GM12878 (cell line): ENCODE measurements around the gene DRAXIN.

ENCODE experiments used
- BHLHE40 ChIP-seq, 2 experiments: fragments of 450-650 bp in 1 of 2; IDR thresholded peaks; 2 replicates each; pipeline ENCODE4 v1.6.1; 2011 to 2017; ENCODE audit warnings: low read depth in 2 of 2, borderline replicate concordance in 1 of 2, improper control_type of control experiment in 1 of 2, low read length in 1 of 2, mild to moderate bottlenecking in 1 of 2
- DPF2 ChIP-seq: fragments of 450-650 bp; IDR thresholded peaks from 2 replicates; pipeline ENCODE4 v1.6.1; 2017; ENCODE audit warnings: mild to moderate bottlenecking
- ETV6 ChIP-seq, 2 experiments: fragments of 450-650 bp in 1 of 2; IDR thresholded peaks in 1 of 2; conservative IDR thresholded peaks in 1 of 2; 2 replicates each; pipeline ENCODE4 v1.6.1; 2014; ENCODE audit warnings: antibody characterized with exemption in 1 of 2, borderline replicate concordance in 1 of 2, low read depth in 1 of 2, mild to moderate bottlenecking in 1 of 2, moderate library complexity in 1 of 2
- FOXK2 ChIP-seq: fragments of 450-650 bp; IDR thresholded peaks from 2 replicates; pipeline ENCODE4 v1.6.1; 2017; ENCODE audit warnings: mild to moderate bottlenecking, moderate library complexity
- KDM1A ChIP-seq: fragments of 200-600 bp; sonication (generic); IDR thresholded peaks from 2 replicates; pipeline ENCODE4 v1.6.1; 2016; ENCODE audit warnings: borderline replicate concordance
- MAX ChIP-seq: IDR thresholded peaks from 2 replicates; pipeline ENCODE4 v1.6.1; 2012; ENCODE audit warnings: low read depth, low read length, improper control_type of control experiment
- MXI1 ChIP-seq: fragments of 150-350 bp; IDR thresholded peaks from 2 replicates; pipeline ENCODE4 v1.6.1; 2011; ENCODE audit warnings: low read depth, mild to moderate bottlenecking, inconsistent platforms, low read length, improper control_type of control experiment
- POLR2AphosphoS5 ChIP-seq: IDR thresholded peaks from 2 replicates; pipeline ENCODE4 v1.6.1; 2011; ENCODE audit warnings: mild to moderate bottlenecking, low read length, inconsistent platforms
- RCOR1 ChIP-seq: conservative IDR thresholded peaks from 2 replicates; pipeline ENCODE4 v1.6.1; 2012; ENCODE audit warnings: low read depth, low read length, improper control_type of control experiment
- SUZ12 ChIP-seq: fragments of 200-600 bp; sonication (generic); IDR thresholded peaks from one replicate; pipeline ENCODE4 v1.6.1; 2018; ENCODE audit warnings: antibody characterized with exemption, mild to moderate bottlenecking; ENCODE audit not compliant: unreplicated experiment
- ZNF622 ChIP-seq: fragments of 450-650 bp; IDR thresholded peaks from 2 replicates; pipeline ENCODE4 v1.6.1; 2017; ENCODE audit warnings: mild to moderate bottlenecking, inconsistent platforms
- TF ChIP-seq, protein P1 (sequence below), 3 experiments: IDR thresholded peaks in 2 of 3; conservative IDR thresholded peaks in 1 of 3; 2 replicates each; pipeline ENCODE4 v1.5.1; 2011; ENCODE audit warnings: low read depth in 3 of 3, low read length in 3 of 3, mild to moderate bottlenecking in 3 of 3, control low read depth in 2 of 3, moderate library complexity in 2 of 3, inconsistent platforms in 1 of 3, mixed read lengths in 1 of 3; ENCODE audit not compliant: control insufficient read depth in 2 of 3, insufficient read depth in 1 of 3; ENCODE audit errors: extremely low read depth in 1 of 3

GRCh38 chr1:11701551-11701961 lies 10.0 kb downstream of the DRAXIN start:
- TF ChIP-seq MAX = no peak
- TF ChIP-seq RCOR1 = no peak
- TF ChIP-seq MXI1 = no peak
- no peak for TF ChIP-seq KDM1A
- TF ChIP-seq DPF2 = no peak
- no peak for TF ChIP-seq ZNF622
- TF ChIP-seq, protein P1, sequence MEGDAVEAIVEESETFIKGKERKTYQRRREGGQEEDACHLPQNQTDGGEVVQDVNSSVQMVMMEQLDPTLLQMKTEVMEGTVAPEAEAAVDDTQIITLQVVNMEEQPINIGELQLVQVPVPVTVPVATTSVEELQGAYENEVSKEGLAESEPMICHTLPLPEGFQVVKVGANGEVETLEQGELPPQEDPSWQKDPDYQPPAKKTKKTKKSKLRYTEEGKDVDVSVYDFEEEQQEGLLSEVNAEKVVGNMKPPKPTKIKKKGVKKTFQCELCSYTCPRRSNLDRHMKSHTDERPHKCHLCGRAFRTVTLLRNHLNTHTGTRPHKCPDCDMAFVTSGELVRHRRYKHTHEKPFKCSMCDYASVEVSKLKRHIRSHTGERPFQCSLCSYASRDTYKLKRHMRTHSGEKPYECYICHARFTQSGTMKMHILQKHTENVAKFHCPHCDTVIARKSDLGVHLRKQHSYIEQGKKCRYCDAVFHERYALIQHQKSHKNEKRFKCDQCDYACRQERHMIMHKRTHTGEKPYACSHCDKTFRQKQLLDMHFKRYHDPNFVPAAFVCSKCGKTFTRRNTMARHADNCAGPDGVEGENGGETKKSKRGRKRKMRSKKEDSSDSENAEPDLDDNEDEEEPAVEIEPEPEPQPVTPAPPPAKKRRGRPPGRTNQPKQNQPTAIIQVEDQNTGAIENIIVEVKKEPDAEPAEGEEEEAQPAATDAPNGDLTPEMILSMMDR (IDR thresholded peaks at IDR 0.05 in 2 of 3, conservative IDR thresholded peaks at IDR 0.05 in 1 of 3; ENCODE audit: control insufficient read depth in 2 of 3, extremely low read depth in 1 of 3, insufficient read depth in 1 of 3, low read depth in 3 of 3, low read length in 3 of 3) = no peak
- TF ChIP-seq BHLHE40 (IDR thresholded peaks at IDR 0.05; ENCODE audit: borderline replicate concordance in 1 of 2, low read depth in 2 of 2, low read length in 1 of 2) = no peak
- no peak for TF ChIP-seq POLR2AphosphoS5
- no peak for TF ChIP-seq FOXK2
- no peak for TF ChIP-seq SUZ12
- no peak for TF ChIP-seq ETV6 (conservative IDR thresholded peaks at IDR 0.05 in 1 of 2, IDR thresholded peaks at IDR 0.05 in 1 of 2; ENCODE audit: borderline replicate concordance in 1 of 2, low read depth in 1 of 2)
